K562 (cell line): ENCODE data around the gene KCNAB2. TPM values are rescaled to one million over a fixed set of nuclear protein-coding genes. Genes with fewer than 3 reads are reported as not detected.
"Not testable (repeated sequence)": the region's sequence is repeated elsewhere in the genome, so short reads cannot be mapped to it uniquely, and the experiment has no call there.

Experiments
- ATAC-seq: fragments of 200-7000 bp; cut with Tn5 transposase; 3 replicates; pipeline ENCODE4 v1.9.1; 2020; ENCODE audit warnings: moderate library complexity
- BruUV-seq: library from RNA; stranded (reverse); fragments of 400-500 nt; replicated peaks from 2 replicates; lab custom pipeline; 2021; lab: Mats Ljungman, UMichigan
- CTCF ChIA-PET: fragments of 300-600 bp; formaldehyde crosslinking; extraction: SDS; loops from one replicate; lab custom pipeline; 2021; ENCODE audit warnings: low intra/inter-chr PET ratio; lab: Yijun Ruan, JAX
- POLR2A ChIA-PET: fragments of 300-600, 350-650 bp; sonication (Branson Sonifier 250); formaldehyde crosslinking; extraction: SDS; loops from one replicate; lab custom pipeline; 2021; ENCODE audit warnings: antibody characterized with exemption, inconsistent platforms; lab: Yijun Ruan, JAX
- DNase-seq, 4 experiments: peaks; one replicate each; pipeline versions ENCODE4 v3.0.0 to v3.0.0-alpha.2; 2011 to 2018; ENCODE audit warnings: low spot score in 3 of 4, mixed read lengths in 3 of 4; ENCODE audit errors: extremely low read depth in 1 of 4
- FAIRE-seq: peaks from 2 replicates; lab custom pipeline; 2011; peaks lifted over from hg19 to GRCh38; lab: Jason Lieb, UNC
- H2AFZ ChIP-seq: 2 replicates; pipeline ENCODE4 v1.6.0; 2011; ENCODE audit warnings: low read depth, low read length, control low read depth, inconsistent platforms
- H3K27ac ChIP-seq: fragments of 200-600 bp; 3 replicates; pipeline ENCODE4 v1.8.0; 2011; ENCODE audit warnings: low read depth, mild to moderate bottlenecking, control low read depth, inconsistent platforms, low read length, moderate library complexity, mixed read lengths; ENCODE audit errors: extremely low read depth
- H3K27me3 ChIP-seq, 2 experiments: fragments of 300-600 bp in 1 of 2; 2 replicates in 1 of 2; 3 replicates in 1 of 2; pipeline versions ENCODE4 v1.6.0 to v1.8.0; 2011; ENCODE audit warnings: inconsistent platforms in 2 of 2, low read length in 2 of 2, mild to moderate bottlenecking in 1 of 2, mixed read lengths in 1 of 2, moderate library complexity in 1 of 2; ENCODE audit not compliant: control insufficient read depth in 2 of 2, insufficient read depth in 2 of 2
- H3K36me3 ChIP-seq: fragments of 300-600 bp; 3 replicates; pipeline ENCODE4 v1.8.0; 2011; ENCODE audit warnings: mild to moderate bottlenecking, low read length, inconsistent platforms; ENCODE audit not compliant: control insufficient read depth, insufficient read depth
- H3K4me1 ChIP-seq, 2 experiments: fragments of 200-600 bp in 1 of 2; replicated peaks in 1 of 2; 2 replicates in 1 of 2; 3 replicates in 1 of 2; pipeline versions ENCODE4 v1.5.1 to v1.8.0; 2011; ENCODE audit warnings: inconsistent platforms in 2 of 2, low read length in 2 of 2, mild to moderate bottlenecking in 1 of 2, mixed read lengths in 1 of 2, moderate library complexity in 1 of 2; ENCODE audit not compliant: control insufficient read depth in 2 of 2, insufficient read depth in 2 of 2
- H3K4me2 ChIP-seq: 2 replicates; pipeline ENCODE4 v1.6.1; 2011; ENCODE audit warnings: low read length, control low read depth, inconsistent platforms, mixed read lengths; ENCODE audit not compliant: insufficient read depth
- H3K4me3 ChIP-seq: fragments of 200-600 bp; sonication (generic), shearing (Covaris generic); 2 replicates; pipeline ENCODE4 v1.5.1; 2016; ENCODE audit warnings: control low read depth, inconsistent platforms
- H3K79me2 ChIP-seq: fragments of 200-600 bp; 3 replicates; pipeline ENCODE4 v1.8.0; 2011; ENCODE audit warnings: low read length, inconsistent platforms; ENCODE audit not compliant: control insufficient read depth, insufficient read depth
- H3K9ac ChIP-seq, 2 experiments: 2 replicates each; pipeline versions ENCODE4 v1.6.0 to v1.6.1; 2011; ENCODE audit warnings: low read depth in 2 of 2, low read length in 2 of 2, control low read depth in 1 of 2, inconsistent platforms in 1 of 2, mild to moderate bottlenecking in 1 of 2, mixed read lengths in 1 of 2; ENCODE audit not compliant: insufficient read depth in 1 of 2
- H3K9me1 ChIP-seq: one replicate; pipeline ENCODE4 v1.6.0; 2011; ENCODE audit warnings: inconsistent platforms, mild to moderate bottlenecking, low read length, moderate library complexity; ENCODE audit not compliant: control insufficient read depth, insufficient read depth
- H3K9me3 ChIP-seq: replicated peaks from 2 replicates; pipeline ENCODE4 v1.5.1; 2011; ENCODE audit warnings: low read depth, low read length, inconsistent platforms; ENCODE audit not compliant: control insufficient read depth, insufficient read depth
- H4K20me1 ChIP-seq: replicated peaks from 2 replicates; pipeline ENCODE4 v1.6.1; 2011; ENCODE audit warnings: low read length, inconsistent platforms, mixed read lengths; ENCODE audit not compliant: control insufficient read depth, insufficient read depth
- EGR1 ChIP-seq: fragments of 450-650 bp; conservative IDR thresholded peaks from 2 replicates; pipeline ENCODE4 v1.6.1; 2017; ENCODE audit warnings: mild to moderate bottlenecking
- NR1H2 ChIP-seq: sonication (generic); formaldehyde crosslinking; IDR thresholded peaks from 2 replicates; pipeline ENCODE4 v1.4.0; 2020; ENCODE audit warnings: mild to moderate bottlenecking, missing genetic modification reagents
- NRF1 ChIP-seq, 2 experiments: fragments of 450-650 bp; IDR thresholded peaks in 1 of 2; conservative IDR thresholded peaks in 1 of 2; 2 replicates each; pipeline ENCODE4 v1.6.1; 2014; ENCODE audit warnings: mild to moderate bottlenecking in 2 of 2
- SPI1 ChIP-seq: IDR thresholded peaks from 2 replicates; pipeline ENCODE4 v1.6.1; 2011; ENCODE audit warnings: low read depth, low read length, control low read depth, borderline replicate concordance
- whole genome bisulfite sequencing: fragments of 100-300 bp; shearing (Covaris generic); methylation state at CpG from one replicate; pipeline ENCODE4 v1.1.6; 2016; ENCODE audit warnings: low coverage, mixed read lengths; ENCODE audit not compliant: insufficient coverage; ENCODE audit errors: missing lambda C conversion rate; 5-methylcytosine and 5-hydroxymethylcytosine counted together
- in situ Hi-C: fragments of 300-500 bp; cut with MboI; formaldehyde crosslinking; loops from 4 replicates; pipeline ENCODE4 v1.15.0; 2018; ENCODE audit warnings: inconsistent platforms, mixed read lengths
- intact Hi-C: fragments of 100-400 bp; cut with micrococcal nuclease; formaldehyde crosslinking; loops from 2 replicates; pipeline ENCODE4 v1.14.2; 2022
- polyA plus RNA-seq, 8 experiments: library from polyadenylated mRNA; depleted of rRNA in 4 of 8; stranded (reverse) in 5 of 8; unstranded in 3 of 8; fragments of >200 nt; fragmentation: Nextera tagmentation in 2 of 8; fragmentation: Illumina TruSeq in 1 of 8; extraction: Ambion mirVana in 2 of 8; extraction: Trizol in 1 of 8; gene quantifications; 2 replicates each; pipeline versions ENCODE4 v1.2.1 to v1.2.3, GENCODE V29; 2011 to 2014; ENCODE audit warnings: inconsistent platforms in 1 of 8, missing spikeins in 1 of 8
- total RNA-seq, 7 experiments: library from RNA; depleted of rRNA in 6 of 7; stranded (reverse); fragments of >200 nt in 6 of 7; fragmentation: Illumina TruSeq in 2 of 7; extraction: Trizol in 2 of 7; gene quantifications; 2 replicates each; pipeline versions ENCODE4 v1.2.1 to v1.2.3, GENCODE V29; 2011 to 2021; ENCODE audit warnings: low replicate concordance in 1 of 7

Gene KCNAB2
- total and polyA plus RNA-seq, 9 of the 15 experiments (the other 6 are each of a cell fraction or from before 2014, with no cell fraction given): 1.8 to 15.8 (median 7.1) TPM

GRCh38 chr1:6063532-6064053 lies 17.9 kb downstream of the KCNAB2 start:
- WGBS: 13% methylated on average over 7 of the region's 7 CpGs
- TF ChIP-seq EGR1 (peak; percentile 25), SPI1 (0 out of 2 replicates have a peak, but pooled peaks have one; percentile 12)
- TF ChIP-seq, all 486 proteins: peak for 2; not testable (repeated sequence) for 484
- H3K9me1 ChIP-seq, H3K9me3 ChIP-seq, CTCF ChIA-PET, intact Hi-C loops, H3K79me2 ChIP-seq, H3K27ac ChIP-seq, H3K4me3 ChIP-seq, DNase-seq, H3K4me2 ChIP-seq, H3K9ac ChIP-seq, H3K36me3 ChIP-seq, FAIRE-seq, ATAC-seq, H2AFZ ChIP-seq, BruUV-seq, H3K4me1 ChIP-seq, in situ Hi-C loops: not testable (repeated sequence)
- POLR2A ChIA-PET: interaction anchor here (0.6 to 1.4 kb wide), 4 partner anchors 13 to 98 kb away, joined by 3 read pairs; no protein-coding TSS in a partner anchor
- peaks cover 49% of the 10 kb centered on the region for H4K20me1 ChIP-seq
- H3K27me3 ChIP-seq: peaks cover 58 to 93% of the 10 kb centered on the region in 2 experiments

DNA sequence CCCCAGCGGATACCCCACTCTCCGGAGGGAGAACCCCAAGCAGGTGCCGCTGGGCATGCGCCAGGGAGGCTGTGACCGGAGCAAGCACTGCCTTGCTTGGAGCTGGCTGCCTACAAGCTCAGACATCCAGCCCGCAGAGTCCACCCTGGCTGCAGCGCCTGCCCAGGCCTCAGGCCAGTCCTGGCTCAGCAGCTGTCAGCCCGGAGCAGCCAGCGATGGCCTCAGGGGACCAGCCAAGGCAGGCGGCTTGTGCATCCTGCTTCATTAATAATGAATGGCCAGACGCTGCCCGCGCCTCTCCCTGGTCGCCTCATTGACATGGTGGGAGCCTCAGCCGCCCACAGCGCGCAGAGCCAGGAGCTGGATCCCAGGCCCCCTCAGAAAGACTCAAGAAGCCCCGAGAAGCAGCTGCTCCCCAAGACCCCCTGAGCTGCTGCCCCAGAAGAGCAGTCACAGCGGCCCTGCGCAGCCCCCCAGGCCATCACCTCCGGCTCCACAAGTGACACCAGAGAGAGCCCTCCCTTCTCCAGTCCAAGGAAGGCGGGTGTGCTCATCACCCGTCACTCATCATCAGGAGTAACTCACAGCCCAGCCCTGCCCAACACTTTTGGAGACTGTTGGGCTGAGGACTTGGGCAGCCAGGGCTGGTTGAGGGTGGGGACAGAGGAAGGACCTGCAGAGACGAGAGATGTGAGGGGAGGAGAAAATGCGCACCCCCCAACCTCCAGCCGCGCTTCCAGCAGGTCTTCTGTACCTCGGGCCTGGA lies 19.6 kb downstream of the KCNAB2 start:
- FAIRE-seq: no peak
- 3% methylated on average over 26 of the region's 28 CpGs for WGBS

More for the DNA sequence above, 19.6 kb downstream of the KCNAB2 start:
- BruUV-seq: no TSS peak
- Histone ChIP-seq H3K27me3 (peaks cover 59 to 91% of the 10 kb centered on the region in 2 experiments), H4K20me1 (peaks cover 44% of the 10 kb centered on the region), H2AFZ (no peak overlapping the region), H3K79me2 (no peaks in the 10 kb centered on the region), H3K27ac (no peak overlapping the region), H3K9me1 (no peaks in the 10 kb centered on the region), H3K4me3 (no peak overlapping the region), H3K4me2 (no peak overlapping the region), H3K9me3 (no peaks in the 10 kb centered on the region), H3K4me1 (peaks cover 0 to 5% of the 10 kb centered on the region in 2 experiments; a peak in 2 of 5 replicates), H3K9ac (no peak overlapping the region), H3K36me3 (no peaks in the 10 kb centered on the region)
- ATAC-seq (no peak), DNase-seq (no peak)
- ChIA-PET POLR2A (interaction anchor here (0.6 kb wide), 2 partner anchors 16 to 107 kb away, joined by 3 read pairs; no protein-coding TSS in a partner anchor), CTCF (no interaction called here)
- intact Hi-C loops (no loop called here), in situ Hi-C loops (no loop called here)
- TF ChIP-seq NR1H2 (CRISPR knock-in tag): no peak
- peak; percentile 45 to 59; a peak in 3 of 4 replicates for TF ChIP-seq NRF1 (conservative IDR thresholded peaks at IDR 0.05 in 1 of 2, IDR thresholded peaks at IDR 0.05 in 1 of 2)
